Measurements from ENCODE around the gene TMEM232. TPM values are rescaled to one million over a fixed set of nuclear protein-coding genes. Genes with fewer than 3 reads are reported as not detected.

The TMEM232 gene
- total RNA-seq, 4 donors from 2014 or later, result 0.82 TPM; not detected in 3

DNA sequence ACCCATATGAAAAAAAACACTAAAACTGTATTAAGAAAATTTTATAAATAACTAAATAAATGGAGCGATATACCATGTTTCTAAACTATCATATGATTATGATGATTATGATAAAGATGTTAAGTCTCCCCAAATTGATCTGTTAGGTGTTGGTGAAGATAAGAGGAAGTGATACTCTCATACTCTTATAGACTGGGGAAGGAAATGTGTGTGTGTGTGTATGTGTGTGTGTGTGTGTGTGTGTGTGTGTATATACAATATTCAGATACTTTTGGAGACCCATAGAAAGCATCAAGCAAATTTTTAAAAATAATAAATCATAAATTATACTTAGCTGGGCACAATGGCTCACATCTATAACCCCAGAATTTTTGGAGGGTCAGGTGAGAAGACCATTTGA, 62.9 kb downstream of the TMEM232 start:
- no peaks in the 10 kb centered on the region for H3K9me3 ChIP-seq
- H3K36me3 ChIP-seq, result no peaks in the 10 kb centered on the region
- no peak for TF ChIP-seq POLR2A (IDR thresholded peaks at IDR 0.05)
- TF ChIP-seq, protein P1, sequence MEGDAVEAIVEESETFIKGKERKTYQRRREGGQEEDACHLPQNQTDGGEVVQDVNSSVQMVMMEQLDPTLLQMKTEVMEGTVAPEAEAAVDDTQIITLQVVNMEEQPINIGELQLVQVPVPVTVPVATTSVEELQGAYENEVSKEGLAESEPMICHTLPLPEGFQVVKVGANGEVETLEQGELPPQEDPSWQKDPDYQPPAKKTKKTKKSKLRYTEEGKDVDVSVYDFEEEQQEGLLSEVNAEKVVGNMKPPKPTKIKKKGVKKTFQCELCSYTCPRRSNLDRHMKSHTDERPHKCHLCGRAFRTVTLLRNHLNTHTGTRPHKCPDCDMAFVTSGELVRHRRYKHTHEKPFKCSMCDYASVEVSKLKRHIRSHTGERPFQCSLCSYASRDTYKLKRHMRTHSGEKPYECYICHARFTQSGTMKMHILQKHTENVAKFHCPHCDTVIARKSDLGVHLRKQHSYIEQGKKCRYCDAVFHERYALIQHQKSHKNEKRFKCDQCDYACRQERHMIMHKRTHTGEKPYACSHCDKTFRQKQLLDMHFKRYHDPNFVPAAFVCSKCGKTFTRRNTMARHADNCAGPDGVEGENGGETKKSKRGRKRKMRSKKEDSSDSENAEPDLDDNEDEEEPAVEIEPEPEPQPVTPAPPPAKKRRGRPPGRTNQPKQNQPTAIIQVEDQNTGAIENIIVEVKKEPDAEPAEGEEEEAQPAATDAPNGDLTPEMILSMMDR (IDR thresholded peaks at IDR 0.05 in 4 of 5, conservative IDR thresholded peaks at IDR 0.05 in 1 of 5), result no peak
- intact Hi-C loops (cut with DNase I; ENCODE audit: low total_unique reads), result no loop called here
- in situ Hi-C loops (cut with MboI; ENCODE audit: low sequenced_read_pairs in 4 of 4), result no loop called here
- ATAC-seq, result no peak
- DNase-seq, result no peak
- no peak overlapping the region for H3K27ac ChIP-seq
- no peak overlapping the region for H3K4me3 ChIP-seq
- no peaks in the 10 kb centered on the region for H3K4me1 ChIP-seq
- H3K27me3 ChIP-seq, result no peaks in the 10 kb centered on the region

- no peaks in the 10 kb centered on the region for H3K9me3 ChIP-seq
- H3K36me3 ChIP-seq, result no peaks in the 10 kb centered on the region
- in situ Hi-C loops (cut with MboI; ENCODE audit: low sequenced_read_pairs in 4 of 4) (no loop called here), intact Hi-C loops (cut with DNase I; ENCODE audit: low total_unique reads) (no loop called here)
- no peak for TF ChIP-seq POLR2A (IDR thresholded peaks at IDR 0.05)
- TF ChIP-seq, protein P1 (IDR thresholded peaks at IDR 0.05 in 4 of 5, conservative IDR thresholded peaks at IDR 0.05 in 1 of 5), result no peak
- no peak overlapping the region for H3K27ac ChIP-seq
- H3K4me1 ChIP-seq, result no peaks in the 10 kb centered on the region
- H3K27me3 ChIP-seq, result no peaks in the 10 kb centered on the region
- ATAC-seq (no peak), DNase-seq (no peak)
- no peak overlapping the region for H3K4me3 ChIP-seq
Observed at GRCh38 chr5:110658006-110658405, 68.5 kb downstream of the TMEM232 start.

DNA sequence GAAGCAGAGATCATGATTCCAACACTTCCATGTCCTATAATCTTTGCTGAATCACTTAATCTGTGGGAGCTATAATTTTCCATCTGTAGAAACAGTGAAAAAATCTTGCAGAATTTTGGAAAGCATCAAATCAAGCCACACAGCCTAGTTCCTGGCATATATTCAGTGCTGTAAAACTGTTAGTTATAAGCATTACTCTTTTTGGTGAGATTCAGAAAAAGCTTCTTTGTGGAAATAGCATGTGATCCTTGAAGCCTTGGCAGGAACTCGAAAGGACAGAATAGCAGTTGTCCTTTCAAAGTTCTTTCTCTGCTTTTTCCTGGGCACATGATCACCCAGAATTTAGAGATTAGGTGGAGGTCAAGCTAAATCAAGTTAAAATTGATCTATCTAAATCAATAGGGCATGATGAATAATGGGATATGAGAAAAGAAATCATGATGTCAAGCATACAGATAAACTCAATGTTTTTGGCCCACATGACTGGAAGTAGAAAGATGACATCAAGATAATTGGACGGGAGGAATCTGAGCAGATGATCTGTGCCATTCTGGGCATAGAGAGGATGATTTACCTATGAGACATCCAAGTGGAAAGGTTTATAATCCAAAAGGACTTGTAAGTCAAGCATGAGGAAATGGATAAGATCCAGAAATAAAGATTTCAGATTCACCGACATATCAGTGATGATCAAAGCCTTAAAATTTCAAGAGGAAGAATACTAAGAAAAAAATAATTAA, 73.1 kb downstream of the TMEM232 start:
- intact Hi-C loops (cut with DNase I; ENCODE audit: low total_unique reads) (no loop called here), in situ Hi-C loops (cut with MboI; ENCODE audit: low sequenced_read_pairs in 4 of 4) (no loop called here)
- TF ChIP-seq, protein P1 (IDR thresholded peaks at IDR 0.05 in 4 of 5, conservative IDR thresholded peaks at IDR 0.05 in 1 of 5), result no peak
- TF ChIP-seq POLR2A (IDR thresholded peaks at IDR 0.05), result no peak
- DNase-seq, result no peak
- Histone ChIP-seq H3K9me3 (no peaks in the 10 kb centered on the region), H3K4me3 (no peak overlapping the region), H3K36me3 (no peaks in the 10 kb centered on the region), H3K4me1 (no peaks in the 10 kb centered on the region), H3K27me3 (no peaks in the 10 kb centered on the region), H3K27ac (no peak overlapping the region)
- no peak for ATAC-seq

GRCh38 chr5:110651507-110651906, 75.0 kb downstream of the TMEM232 start:
- H3K9me3 ChIP-seq, result no peaks in the 10 kb centered on the region
- no peaks in the 10 kb centered on the region for H3K27me3 ChIP-seq
- in situ Hi-C loops (cut with MboI; ENCODE audit: low sequenced_read_pairs in 4 of 4) (no loop called here), intact Hi-C loops (cut with DNase I; ENCODE audit: low total_unique reads) (no loop called here)
- no peak overlapping the region for H3K27ac ChIP-seq
- no peaks in the 10 kb centered on the region for H3K4me1 ChIP-seq
- TF ChIP-seq POLR2A (IDR thresholded peaks at IDR 0.05), result no peak
- TF ChIP-seq, protein P1 (IDR thresholded peaks at IDR 0.05 in 4 of 5, conservative IDR thresholded peaks at IDR 0.05 in 1 of 5), result no peak
- DNase-seq, result no peak
- H3K4me3 ChIP-seq, result no peak overlapping the region
- no peaks in the 10 kb centered on the region for H3K36me3 ChIP-seq
- ATAC-seq, result no peak

- H3K27ac ChIP-seq, result no peak overlapping the region
- in situ Hi-C loops (cut with MboI; ENCODE audit: low sequenced_read_pairs in 4 of 4), result no loop called here
- H3K4me1 ChIP-seq, result no peaks in the 10 kb centered on the region
- no peak overlapping the region for H3K4me3 ChIP-seq
- ATAC-seq (no peak), DNase-seq (no peak)
- intact Hi-C loops (cut with DNase I; ENCODE audit: low total_unique reads), result no loop called here
- TF ChIP-seq POLR2A (IDR thresholded peaks at IDR 0.05), result no peak
- TF ChIP-seq, protein P1 (IDR thresholded peaks at IDR 0.05 in 4 of 5, conservative IDR thresholded peaks at IDR 0.05 in 1 of 5), result no peak
- no peaks in the 10 kb centered on the region for H3K9me3 ChIP-seq
- no peaks in the 10 kb centered on the region for H3K27me3 ChIP-seq
- H3K36me3 ChIP-seq, result no peaks in the 10 kb centered on the region
Observed at GRCh38 chr5:110644357-110644756, 82.1 kb downstream of the TMEM232 start.
